Measurements from ENCODE around the gene PIGQ.

- TF ChIP-seq CTCF (conservative IDR thresholded peaks at IDR 0.05 in 1 of 2, IDR thresholded peaks at IDR 0.05 in 1 of 2; ENCODE audit: extremely low read depth in 1 of 2, insufficient read depth in 1 of 2, low read depth in 1 of 2, low read length in 2 of 2), result no peak
- TF ChIP-seq EZH2 (IDR thresholded peaks at IDR 0.05; ENCODE audit: borderline replicate concordance, low read length), result no peak
Measured at GRCh38 chr16:530111-530817, 39.5 kb upstream of the PIGQ start.

Data from mammary epithelial cell (primary cell).